OCI-LY7 (cell line): ENCODE results near the gene GNG3. TPM values are rescaled to one million over a fixed set of nuclear protein-coding genes. Genes with fewer than 3 reads are reported as not detected.
"Not testable (repeated sequence)": the region's sequence is repeated elsewhere in the genome, so short reads cannot be mapped to it uniquely, and the experiment has no call there.

Experiments
- BruUV-seq: library from RNA; stranded (reverse); fragments of 400-500 nt; replicated peaks from 2 replicates; lab custom pipeline; 2021; lab: Mats Ljungman, UMichigan
- CTCF ChIA-PET: fragments of 300-600 bp; sonication (Branson Sonifier 250); formaldehyde crosslinking; loops from one replicate; lab custom pipeline; 2022; ENCODE audit warnings: antibody characterized with exemption; ENCODE audit not compliant: unreplicated experiment; lab: Charles Lee
- POLR2A ChIA-PET: fragments of 300-600 bp; sonication (Branson Sonifier 250); formaldehyde crosslinking; loops from one replicate; lab custom pipeline; 2022; ENCODE audit warnings: antibody characterized with exemption; lab: Charles Lee
- DNase-seq: peaks from one replicate; pipeline ENCODE4 v3.0.0-alpha.2; 2015; ENCODE audit warnings: low spot score
- H2AFZ ChIP-seq: fragments of 200-600 bp; sonication (generic), shearing (Covaris generic); 2 replicates; pipeline ENCODE4 v1.6.1; 2014; ENCODE audit warnings: mild to moderate bottlenecking, antibody characterized with exemption, low read length, moderate library complexity
- H3K27ac ChIP-seq: fragments of 200-600 bp; sonication (generic); 2 replicates; pipeline ENCODE4 v1.5.1; 2014; ENCODE audit warnings: mixed run types, low read depth, mild to moderate bottlenecking, moderate library complexity, low read length, inconsistent platforms; ENCODE audit not compliant: poor library complexity, severe bottlenecking
- H3K36me3 ChIP-seq: fragments of 200-600 bp; sonication (generic); 2 replicates; pipeline ENCODE4 v1.6.1; 2014; ENCODE audit warnings: mild to moderate bottlenecking, antibody characterized with exemption, low read length, moderate library complexity, mixed read lengths; ENCODE audit not compliant: insufficient read depth
- H3K4me1 ChIP-seq: fragments of 200-600 bp; sonication (generic); 2 replicates; pipeline ENCODE4 v1.5.1; 2014; ENCODE audit warnings: mild to moderate bottlenecking, low read length; ENCODE audit not compliant: insufficient read depth, poor library complexity, severe bottlenecking
- H3K4me2 ChIP-seq: fragments of 200-600 bp; sonication (generic); 2 replicates; pipeline ENCODE4 v1.6.1; 2014; ENCODE audit warnings: mild to moderate bottlenecking, low read length
- H3K4me3 ChIP-seq: fragments of 200-600 bp; sonication (generic); 2 replicates; pipeline ENCODE4 v1.5.1; 2014; ENCODE audit warnings: mild to moderate bottlenecking, low read depth, low read length; ENCODE audit not compliant: poor library complexity, severe bottlenecking
- H3K79me2 ChIP-seq: fragments of 200-600 bp; sonication (generic); 2 replicates; pipeline ENCODE4 v1.6.1; 2016; ENCODE audit warnings: low read depth, mild to moderate bottlenecking, low read length, moderate library complexity, mixed read lengths; ENCODE audit not compliant: insufficient read depth
- H3K9me2 ChIP-seq: fragments of 200-600 bp; sonication (generic); 2 replicates; pipeline ENCODE4 v1.6.1; 2016; ENCODE audit warnings: mild to moderate bottlenecking, low read length, mixed read lengths; ENCODE audit not compliant: insufficient read depth
- H3K9me3 ChIP-seq: fragments of 200-600 bp; sonication (generic); 2 replicates; pipeline ENCODE4 v1.6.1; 2014; ENCODE audit warnings: mild to moderate bottlenecking, mixed run types, low read length, mixed read lengths
- H4K20me1 ChIP-seq: fragments of 200-600 bp; sonication (generic); 2 replicates; pipeline ENCODE4 v1.6.1; 2014; ENCODE audit warnings: mild to moderate bottlenecking, antibody characterized with exemption, low read length, moderate library complexity, mixed read lengths; ENCODE audit not compliant: insufficient read depth
- EZH2phosphoT487 ChIP-seq: fragments of 200-600 bp; sonication (generic); IDR thresholded peaks from 2 replicates; pipeline ENCODE4 v1.6.1; 2018; ENCODE audit warnings: low read depth, borderline replicate concordance, mild to moderate bottlenecking, mixed run types, antibody characterized with exemption, low read length, moderate library complexity, mixed read lengths
- intact Hi-C: fragments of 100-400 bp; cut with micrococcal nuclease; formaldehyde crosslinking; loops from one replicate; pipeline ENCODE4 v1.10.0; 2022; ENCODE audit not compliant: unreplicated experiment
- total RNA-seq, 2 experiments: library from RNA; depleted of rRNA in 1 of 2; stranded (reverse); fragments of >200 nt in 1 of 2; shearing (Covaris generic) in 1 of 2; gene quantifications; 2 replicates each; pipeline ENCODE4 v1.2.3, GENCODE V29; 2014 to 2022
- TF ChIP-seq, protein P1 (sequence below): fragments of 200-600 bp; sonication (generic); conservative IDR thresholded peaks from 2 replicates; pipeline ENCODE4 v1.5.1; 2014; ENCODE audit warnings: mild to moderate bottlenecking, antibody characterized with exemption, low read length, moderate library complexity, mixed read lengths

The GNG3 gene
- total RNA-seq, 2 experiments from 2014 or later, result not detected

DNA sequence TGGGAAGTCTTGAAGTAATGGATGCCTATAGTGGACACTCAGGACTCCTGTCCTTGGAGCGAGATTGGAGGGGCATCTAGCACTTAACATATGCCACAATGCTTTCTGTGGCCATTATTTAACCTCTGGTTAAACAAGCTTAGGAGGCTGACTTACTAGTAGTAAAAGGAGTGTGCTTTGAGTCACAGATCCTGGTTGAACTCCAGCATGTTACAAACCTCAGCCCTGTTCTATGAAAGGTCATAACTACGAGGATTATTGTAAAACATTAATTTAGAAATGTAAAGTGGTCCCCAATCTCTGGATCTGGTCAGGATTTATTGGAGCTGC lies 34.3 kb upstream of the GNG3 start:
- Histone ChIP-seq H3K27ac (no peak overlapping the region), H3K79me2 (peaks cover 43% of the 10 kb centered on the region; the same call in 1 of the 2 replicates), H3K36me3 (peaks cover 51% of the 10 kb centered on the region), H3K4me1 (peaks cover 56% of the 10 kb centered on the region), H3K4me2 (peak overlapping the region; percentile 85), H3K4me3 (peak overlapping the region; percentile 81), H2AFZ (no peak overlapping the region), H3K9me3 (no peaks in the 10 kb centered on the region), H3K9me2 (no peaks in the 10 kb centered on the region), H4K20me1 (no peaks in the 10 kb centered on the region)
- TF ChIP-seq, protein P1, sequence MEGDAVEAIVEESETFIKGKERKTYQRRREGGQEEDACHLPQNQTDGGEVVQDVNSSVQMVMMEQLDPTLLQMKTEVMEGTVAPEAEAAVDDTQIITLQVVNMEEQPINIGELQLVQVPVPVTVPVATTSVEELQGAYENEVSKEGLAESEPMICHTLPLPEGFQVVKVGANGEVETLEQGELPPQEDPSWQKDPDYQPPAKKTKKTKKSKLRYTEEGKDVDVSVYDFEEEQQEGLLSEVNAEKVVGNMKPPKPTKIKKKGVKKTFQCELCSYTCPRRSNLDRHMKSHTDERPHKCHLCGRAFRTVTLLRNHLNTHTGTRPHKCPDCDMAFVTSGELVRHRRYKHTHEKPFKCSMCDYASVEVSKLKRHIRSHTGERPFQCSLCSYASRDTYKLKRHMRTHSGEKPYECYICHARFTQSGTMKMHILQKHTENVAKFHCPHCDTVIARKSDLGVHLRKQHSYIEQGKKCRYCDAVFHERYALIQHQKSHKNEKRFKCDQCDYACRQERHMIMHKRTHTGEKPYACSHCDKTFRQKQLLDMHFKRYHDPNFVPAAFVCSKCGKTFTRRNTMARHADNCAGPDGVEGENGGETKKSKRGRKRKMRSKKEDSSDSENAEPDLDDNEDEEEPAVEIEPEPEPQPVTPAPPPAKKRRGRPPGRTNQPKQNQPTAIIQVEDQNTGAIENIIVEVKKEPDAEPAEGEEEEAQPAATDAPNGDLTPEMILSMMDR, result no peak
- no peak for TF ChIP-seq EZH2phosphoT487
- no peak for DNase-seq
- no TSS peak for BruUV-seq
- POLR2A ChIA-PET, result interaction anchor here (0.6 to 3.7 kb wide), 5 partner anchors 8 to 169 kb away, joined by 3 to 24 read pairs (median 4); partner anchors contain the start of genes C11orf98, CSKMT, HNRNPUL2 and ZBTB3
- intact Hi-C loops, result loop anchor here (5.0 kb wide), 2 partner anchors 54 to 99 kb away; partner anchors contain the start of genes HNRNPUL2, TAF6L and TTC9C
- CTCF ChIA-PET, result no interaction called here

DNA sequence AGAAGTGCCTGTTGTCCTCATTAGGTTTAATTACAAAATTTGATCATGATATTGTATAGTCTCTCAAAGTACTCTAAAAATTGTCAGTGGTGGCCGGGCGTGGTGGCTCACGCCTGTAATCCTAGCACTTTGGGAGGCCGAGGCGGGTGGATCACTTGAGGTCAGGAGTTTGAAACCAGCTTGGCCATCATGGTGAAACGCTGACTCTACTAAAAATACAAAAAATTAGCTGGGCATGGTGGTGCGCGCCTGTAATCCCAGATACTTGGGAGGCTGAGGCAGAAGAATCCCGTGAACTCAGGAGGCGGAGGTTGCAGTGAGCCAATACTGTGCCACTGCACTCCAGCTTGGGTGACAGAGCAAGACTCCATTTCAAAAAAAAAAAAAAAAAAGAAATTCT lies 32.1 kb upstream of the GNG3 start:
- H4K20me1 ChIP-seq, DNase-seq, H3K4me3 ChIP-seq, H3K9me2 ChIP-seq, H3K27ac ChIP-seq, H3K9me3 ChIP-seq, H2AFZ ChIP-seq, H3K4me2 ChIP-seq, CTCF ChIA-PET, BruUV-seq: not testable (repeated sequence)
- intact Hi-C loops, result loop anchor here (5.0 kb wide), 1 partner anchor 112 kb away; the partner anchor contains the start of gene TMEM179B
- Histone ChIP-seq H3K36me3 (peaks cover 45% of the 10 kb centered on the region), H3K79me2 (peaks cover 48% of the 10 kb centered on the region; the same call in 1 of the 2 replicates), H3K4me1 (peaks cover 49% of the 10 kb centered on the region)
- POLR2A ChIA-PET, result interaction anchor here (0.6 to 3.7 kb wide), 2 partner anchors 11 to 54 kb away, joined by 3 to 24 read pairs; partner anchors contain the start of genes C11orf98 and CSKMT

DNA sequence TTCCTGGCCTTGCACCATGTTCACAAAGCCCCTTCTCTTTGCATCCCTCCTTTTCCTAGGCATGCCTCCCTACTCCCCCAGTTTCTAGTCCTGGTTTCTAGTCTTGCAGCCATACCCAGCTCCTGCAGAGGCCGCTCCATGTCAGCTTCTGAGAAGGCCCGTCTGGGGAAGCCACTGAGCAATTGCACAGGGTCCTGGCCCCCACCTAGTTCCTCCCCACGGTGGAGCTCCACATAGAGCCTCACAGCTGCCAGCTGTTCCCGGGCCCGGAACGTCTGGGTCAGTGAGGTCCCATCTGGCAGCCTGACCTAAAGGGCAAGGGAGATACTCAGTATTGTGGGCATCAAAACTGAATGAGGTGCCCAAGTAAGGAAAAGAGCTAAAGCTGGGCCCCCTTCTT lies 30.8 kb upstream of the GNG3 start:
- no TSS peak for BruUV-seq
- CTCF ChIA-PET, result no interaction called here
- Histone ChIP-seq H3K9me3 (no peaks in the 10 kb centered on the region), H3K4me2 (peak overlapping the region; percentile 96; the same call in 1 of the 2 replicates), H3K36me3 (peaks cover 45% of the 10 kb centered on the region), H3K9me2 (no peaks in the 10 kb centered on the region), H4K20me1 (no peaks in the 10 kb centered on the region), H3K27ac (no peak overlapping the region), H3K4me1 (peaks cover 51% of the 10 kb centered on the region), H2AFZ (no peak overlapping the region), H3K4me3 (no peak overlapping the region), H3K79me2 (peaks cover 38% of the 10 kb centered on the region; the same call in 1 of the 2 replicates)
- intact Hi-C loops, result loop anchor here (5.0 kb wide), 1 partner anchor 111 kb away; the partner anchor contains the start of gene TMEM179B
- POLR2A ChIA-PET, result interaction anchor here (0.9 to 1.4 kb wide), 4 partner anchors 12 to 103 kb away, joined by 3 to 6 read pairs (median 4); partner anchors contain the start of genes C11orf98, CSKMT, EEF1G and LRRN4CL
- TF ChIP-seq EZH2phosphoT487, result no peak
- TF ChIP-seq, protein P1, result peak; percentile 45; the same call in 1 of the 2 replicates
- DNase-seq, result no peak
